Measurements from ENCODE around the gene TNPO2.

- no peak for TF ChIP-seq CTCF (IDR thresholded peaks at IDR 0.05; ENCODE audit: insufficient read depth, low read length)
- TF ChIP-seq POLR2AphosphoS5 (IDR thresholded peaks at IDR 0.05; ENCODE audit: low read depth): no peak
- TF ChIP-seq, protein P1, sequence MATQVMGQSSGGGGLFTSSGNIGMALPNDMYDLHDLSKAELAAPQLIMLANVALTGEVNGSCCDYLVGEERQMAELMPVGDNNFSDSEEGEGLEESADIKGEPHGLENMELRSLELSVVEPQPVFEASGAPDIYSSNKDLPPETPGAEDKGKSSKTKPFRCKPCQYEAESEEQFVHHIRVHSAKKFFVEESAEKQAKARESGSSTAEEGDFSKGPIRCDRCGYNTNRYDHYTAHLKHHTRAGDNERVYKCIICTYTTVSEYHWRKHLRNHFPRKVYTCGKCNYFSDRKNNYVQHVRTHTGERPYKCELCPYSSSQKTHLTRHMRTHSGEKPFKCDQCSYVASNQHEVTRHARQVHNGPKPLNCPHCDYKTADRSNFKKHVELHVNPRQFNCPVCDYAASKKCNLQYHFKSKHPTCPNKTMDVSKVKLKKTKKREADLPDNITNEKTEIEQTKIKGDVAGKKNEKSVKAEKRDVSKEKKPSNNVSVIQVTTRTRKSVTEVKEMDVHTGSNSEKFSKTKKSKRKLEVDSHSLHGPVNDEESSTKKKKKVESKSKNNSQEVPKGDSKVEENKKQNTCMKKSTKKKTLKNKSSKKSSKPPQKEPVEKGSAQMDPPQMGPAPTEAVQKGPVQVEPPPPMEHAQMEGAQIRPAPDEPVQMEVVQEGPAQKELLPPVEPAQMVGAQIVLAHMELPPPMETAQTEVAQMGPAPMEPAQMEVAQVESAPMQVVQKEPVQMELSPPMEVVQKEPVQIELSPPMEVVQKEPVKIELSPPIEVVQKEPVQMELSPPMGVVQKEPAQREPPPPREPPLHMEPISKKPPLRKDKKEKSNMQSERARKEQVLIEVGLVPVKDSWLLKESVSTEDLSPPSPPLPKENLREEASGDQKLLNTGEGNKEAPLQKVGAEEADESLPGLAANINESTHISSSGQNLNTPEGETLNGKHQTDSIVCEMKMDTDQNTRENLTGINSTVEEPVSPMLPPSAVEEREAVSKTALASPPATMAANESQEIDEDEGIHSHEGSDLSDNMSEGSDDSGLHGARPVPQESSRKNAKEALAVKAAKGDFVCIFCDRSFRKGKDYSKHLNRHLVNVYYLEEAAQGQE (IDR thresholded peaks at IDR 0.05; ENCODE audit: insufficient replicate concordance, low read depth): no peak
Measured at GRCh38 chr19:12655546-12655945, 68.2 kb downstream of the TNPO2 start.
